GM18520 (cell line): ENCODE data around the gene CXCR6.

Experiments
- ATAC-seq: cut with Tn5 transposase; IDR thresholded peaks from one replicate; pipeline ENCODE4 v1.9.1; 2021; ENCODE audit not compliant: unreplicated experiment

Gene CXCR6

DNA sequence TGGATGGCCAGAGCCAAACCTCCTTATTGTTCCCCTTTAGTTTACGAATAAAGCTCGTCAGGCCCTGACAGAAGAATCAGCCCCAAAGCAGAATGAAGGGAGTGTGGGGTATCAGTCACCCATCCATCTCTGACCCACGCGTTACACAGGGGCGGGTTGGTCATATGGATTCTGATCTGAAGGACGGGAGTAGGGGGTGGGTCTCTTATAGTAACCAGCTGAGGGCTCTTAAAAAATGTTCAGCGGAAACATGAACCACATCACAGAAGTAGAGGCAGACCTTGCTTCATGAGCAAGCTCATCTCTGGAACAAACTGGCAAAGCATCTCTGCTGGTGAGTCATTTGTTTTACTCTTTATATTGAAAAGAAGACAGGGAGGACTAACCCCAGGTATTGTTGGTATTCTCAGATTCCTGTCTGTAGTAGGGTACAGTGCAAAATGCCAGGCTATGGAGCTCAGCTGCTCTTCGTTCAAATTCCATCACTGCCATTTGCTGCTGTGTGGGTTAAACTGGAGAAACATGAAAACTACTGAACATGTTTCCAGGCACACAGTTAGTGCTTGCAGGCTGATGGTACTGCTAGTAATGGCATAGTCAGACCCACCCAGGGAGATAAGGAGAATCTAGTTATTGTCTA, at the start of gene CXCR6:
CXCR6 (plus strand) TSS at position 258 of the 640 bp plus-strand sequence. CDS start 3,018 bp downstream, outside the sequence.
- no peak for ATAC-seq

- ATAC-seq: no peak
Observed at GRCh38 chr3:45894015-45894414, 49.2 kb upstream of the CXCR6 start.

DNA sequence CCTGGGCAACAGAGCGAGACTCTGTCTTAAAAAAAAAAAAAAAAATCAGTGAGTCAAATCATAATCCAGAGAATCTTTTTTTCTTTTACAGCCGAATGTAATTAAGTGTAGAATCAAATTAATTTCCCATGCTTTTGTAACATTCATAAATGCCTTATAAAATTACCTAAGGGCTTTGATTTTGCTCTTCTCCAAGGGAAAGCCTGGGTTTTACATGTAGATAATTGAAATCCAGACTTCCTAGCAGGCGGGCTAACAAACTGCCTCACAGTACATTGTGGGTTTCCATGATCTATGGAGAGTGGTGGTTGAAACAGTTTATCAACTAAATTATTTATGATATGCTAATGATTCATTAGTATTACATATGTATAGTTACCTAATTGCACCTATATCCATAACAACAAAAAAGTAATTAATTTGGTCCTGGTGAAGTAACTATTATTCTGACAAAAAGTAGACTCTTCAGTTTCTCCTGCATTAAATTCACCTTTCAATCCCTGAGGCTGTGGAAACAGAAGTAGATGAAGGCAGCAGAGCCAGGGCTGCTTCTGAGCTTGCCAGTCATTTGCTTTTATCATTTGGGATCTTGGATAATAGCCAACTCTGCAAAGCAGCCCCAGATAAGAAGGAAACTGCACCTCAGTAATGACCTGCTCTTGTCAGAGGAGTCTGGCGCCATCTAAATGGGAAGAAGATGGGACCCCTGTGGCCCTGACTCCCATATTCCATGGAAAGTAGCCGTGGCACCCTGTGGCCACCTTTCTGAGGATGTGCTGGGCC, 47.4 kb upstream of the CXCR6 start:
- no peak for ATAC-seq

- no peak for ATAC-seq
Observed at GRCh38 chr3:45896956-45897355, 46.3 kb upstream of the CXCR6 start.

- no peak for ATAC-seq
Observed at GRCh38 chr3:45904931-45905330, 38.3 kb upstream of the CXCR6 start.

DNA sequence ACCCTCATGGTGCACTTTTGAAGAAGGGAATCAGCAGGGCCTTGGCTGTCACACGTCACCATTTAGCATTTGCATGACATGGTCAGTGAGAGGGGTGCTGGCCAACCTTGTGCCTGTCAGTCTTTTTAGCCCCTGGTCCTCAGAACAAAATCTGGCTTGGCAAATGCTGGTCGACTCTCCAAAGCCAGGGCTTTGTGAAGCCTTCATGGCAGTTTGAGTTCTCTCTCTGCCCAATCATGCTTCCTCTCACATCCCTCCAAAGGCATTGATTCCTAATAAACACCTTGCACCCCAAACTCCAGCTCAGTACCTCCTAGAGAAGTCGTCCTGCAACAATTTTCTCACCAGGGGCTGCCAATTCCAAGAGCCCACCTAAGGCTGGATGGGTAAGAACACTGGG, 37.5 kb upstream of the CXCR6 start:
- ATAC-seq: no peak

- ATAC-seq: no peak
Observed at GRCh38 chr3:45906681-45907407, 36.4 kb upstream of the CXCR6 start.

DNA sequence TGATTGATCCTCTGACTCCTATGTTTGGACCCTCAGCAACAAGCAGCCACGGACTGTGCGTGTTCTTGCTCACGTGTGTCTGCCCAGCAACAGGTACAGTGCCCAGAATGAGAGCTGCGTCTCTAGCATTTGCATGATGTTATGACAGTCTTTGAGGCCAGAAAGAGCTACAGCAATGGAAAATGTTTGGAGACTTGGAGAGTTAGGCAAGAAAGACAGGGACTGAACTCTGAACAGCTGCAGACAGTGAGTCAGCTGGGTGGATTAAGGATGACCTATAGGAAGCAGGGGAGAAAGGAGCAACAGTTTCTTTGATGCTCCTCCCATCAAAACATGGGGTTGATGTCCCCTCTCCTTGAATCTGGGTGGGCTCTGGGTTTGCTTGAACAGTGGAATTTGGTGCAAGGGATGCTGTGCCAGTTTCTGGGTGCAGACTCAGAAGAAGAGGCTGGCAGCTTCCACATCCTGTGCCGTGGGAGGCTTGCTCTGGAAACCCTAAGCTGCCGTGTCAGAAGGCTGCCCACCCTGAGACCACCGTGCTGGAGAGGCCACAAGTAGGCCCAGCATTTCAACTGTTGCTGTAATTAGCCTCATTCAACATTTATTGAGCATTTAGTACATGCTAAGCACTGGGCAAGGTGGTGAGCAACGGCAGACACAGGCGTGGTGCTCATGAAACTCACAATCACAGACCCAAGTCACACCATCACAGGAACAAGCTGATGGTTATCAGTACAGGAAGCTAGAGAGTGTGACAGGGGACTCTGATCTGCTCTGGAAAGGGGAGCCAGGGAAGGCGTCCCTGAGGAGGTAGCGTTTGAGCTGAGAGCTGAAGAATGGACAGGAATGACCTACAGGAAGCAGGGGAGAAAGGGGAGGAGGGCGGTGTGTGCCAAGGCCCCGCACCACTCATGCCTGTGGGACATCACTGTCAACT, 35.2 kb upstream of the CXCR6 start:
- no peak for ATAC-seq

- ATAC-seq: no peak
Observed at GRCh38 chr3:45908761-45909160, 34.5 kb upstream of the CXCR6 start.

GRCh38 chr3:45909542-45909941, 33.7 kb upstream of the CXCR6 start:
- no peak for ATAC-seq

DNA sequence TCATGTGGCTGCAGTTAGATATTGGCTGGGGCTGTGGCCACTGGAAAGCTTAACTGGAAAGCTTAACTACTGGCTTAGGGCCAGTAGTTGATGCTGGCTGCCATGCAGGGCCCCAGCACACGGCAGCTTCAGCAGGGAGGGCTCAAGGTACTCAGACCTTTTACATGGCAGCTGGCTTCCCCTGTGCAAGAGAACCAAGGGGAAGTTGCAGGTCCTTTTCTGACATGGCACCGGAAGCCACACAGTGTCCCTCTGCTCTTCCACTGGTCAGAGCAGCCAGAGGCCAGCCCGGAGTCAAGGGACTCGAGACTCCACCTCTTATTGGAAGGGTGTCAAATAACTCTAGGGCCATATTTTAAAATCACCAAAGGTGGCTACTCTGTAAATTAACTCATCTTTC, 32.4 kb upstream of the CXCR6 start:
- ATAC-seq: no peak

- ATAC-seq: no peak
Observed at GRCh38 chr3:45911511-45912226, 31.6 kb upstream of the CXCR6 start.

DNA sequence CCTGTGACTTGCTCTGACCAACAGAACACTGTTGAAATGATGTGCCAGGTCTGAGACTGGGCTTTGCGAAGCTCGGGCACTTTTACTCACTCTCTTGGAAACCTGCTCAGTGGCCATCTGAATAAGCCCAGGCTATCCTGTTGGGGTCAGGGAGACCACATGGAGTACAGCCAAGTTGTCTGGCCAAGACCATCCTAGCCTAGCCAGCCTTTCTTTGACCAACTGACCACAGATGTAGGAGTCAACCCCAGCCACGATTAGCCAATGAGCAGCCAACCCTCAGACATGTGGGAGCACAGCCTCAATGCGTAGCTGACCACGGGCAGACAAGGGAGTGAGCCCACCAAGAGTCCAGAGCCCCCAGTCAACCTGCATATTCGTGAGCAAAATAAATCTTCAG, 30.8 kb upstream of the CXCR6 start:
- no peak for ATAC-seq

GRCh38 chr3:45914362-45915058, 28.8 kb upstream of the CXCR6 start:
- no peak for ATAC-seq

- no peak for ATAC-seq
Observed at GRCh38 chr3:45915059-45915439, 28.2 kb upstream of the CXCR6 start.

DNA sequence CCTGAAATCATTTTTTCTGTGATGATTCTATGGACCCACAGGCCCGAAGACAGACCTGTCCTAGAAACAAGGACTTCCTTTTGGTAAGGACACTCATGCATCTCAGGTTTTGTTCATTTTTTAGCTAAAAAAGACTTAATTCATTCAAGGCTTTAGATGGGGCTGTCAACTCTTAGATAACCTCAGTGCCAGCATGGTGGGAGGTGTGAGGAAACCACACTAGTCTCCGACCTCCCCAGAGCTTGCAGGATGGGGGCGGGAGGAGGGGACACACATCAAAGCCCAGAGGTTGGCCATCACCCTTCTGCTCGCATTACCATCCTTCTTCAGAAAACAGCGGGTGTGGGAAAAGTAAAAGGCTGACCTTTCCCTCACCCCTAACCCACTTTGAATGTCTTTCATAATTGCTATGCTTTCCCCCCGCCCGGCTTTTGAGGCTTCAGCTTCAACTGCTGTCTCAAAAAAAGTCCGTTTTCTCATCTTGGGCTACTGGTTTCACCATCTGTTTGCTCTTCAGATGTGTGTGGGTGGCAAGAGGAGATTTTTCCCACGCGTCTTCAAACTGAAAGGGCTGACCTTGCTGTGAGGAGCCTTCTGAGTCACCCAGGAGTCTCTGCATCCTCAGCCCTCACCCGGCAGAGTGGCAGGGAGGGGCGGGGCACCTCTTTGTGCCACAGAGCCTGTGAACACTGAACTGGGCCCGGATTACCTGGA, 27.6 kb upstream of the CXCR6 start:
- ATAC-seq: peak; percentile 92

DNA sequence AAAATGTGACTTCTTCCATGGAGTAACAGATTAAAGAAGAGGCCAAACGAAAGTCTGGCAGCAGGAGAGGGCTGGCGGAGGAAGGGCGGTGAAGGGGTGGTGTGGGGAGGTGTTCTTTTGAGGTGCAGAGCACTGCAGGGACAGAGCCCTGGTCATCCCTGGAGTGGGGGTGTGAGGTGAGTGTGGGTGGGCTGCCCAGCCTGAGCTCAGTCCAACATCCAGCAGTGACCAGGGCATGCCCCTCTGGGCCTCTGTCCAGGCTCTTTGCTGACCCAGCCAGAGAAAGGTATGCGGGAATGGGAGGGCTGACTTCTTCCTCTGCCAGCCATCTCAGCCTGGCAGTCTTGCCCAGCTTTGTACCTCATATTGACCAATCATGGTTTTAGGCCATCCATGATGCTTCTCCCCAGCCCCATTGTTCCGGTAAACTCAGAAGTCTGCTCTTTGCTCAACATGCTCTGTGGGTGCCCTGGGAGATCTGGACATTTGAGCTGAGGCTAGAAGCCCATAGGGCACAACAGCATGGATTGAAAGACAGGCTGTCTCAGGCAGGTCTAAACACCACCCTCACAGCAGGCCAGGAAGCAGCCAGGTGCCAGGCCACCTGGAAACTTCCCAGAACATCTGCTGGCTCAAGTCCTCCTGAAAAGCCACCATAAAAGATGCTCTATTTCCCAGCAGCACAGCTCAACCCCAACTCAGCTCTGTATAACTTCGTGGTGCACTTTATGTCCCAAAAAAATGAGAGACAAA, 25.9 kb upstream of the CXCR6 start:
- ATAC-seq: no peak
